Fibroblast of upper back skin (primary cell): ENCODE results near the gene SPRED2.
"Not testable (repeated sequence)": the region's sequence is repeated elsewhere in the genome, so short reads cannot be mapped to it uniquely, and the experiment has no call there.

ENCODE experiments used
- DNase-seq: peaks from one replicate; pipeline ENCODE4 v3.0.0-alpha.2; 2013

Gene SPRED2

DNA sequence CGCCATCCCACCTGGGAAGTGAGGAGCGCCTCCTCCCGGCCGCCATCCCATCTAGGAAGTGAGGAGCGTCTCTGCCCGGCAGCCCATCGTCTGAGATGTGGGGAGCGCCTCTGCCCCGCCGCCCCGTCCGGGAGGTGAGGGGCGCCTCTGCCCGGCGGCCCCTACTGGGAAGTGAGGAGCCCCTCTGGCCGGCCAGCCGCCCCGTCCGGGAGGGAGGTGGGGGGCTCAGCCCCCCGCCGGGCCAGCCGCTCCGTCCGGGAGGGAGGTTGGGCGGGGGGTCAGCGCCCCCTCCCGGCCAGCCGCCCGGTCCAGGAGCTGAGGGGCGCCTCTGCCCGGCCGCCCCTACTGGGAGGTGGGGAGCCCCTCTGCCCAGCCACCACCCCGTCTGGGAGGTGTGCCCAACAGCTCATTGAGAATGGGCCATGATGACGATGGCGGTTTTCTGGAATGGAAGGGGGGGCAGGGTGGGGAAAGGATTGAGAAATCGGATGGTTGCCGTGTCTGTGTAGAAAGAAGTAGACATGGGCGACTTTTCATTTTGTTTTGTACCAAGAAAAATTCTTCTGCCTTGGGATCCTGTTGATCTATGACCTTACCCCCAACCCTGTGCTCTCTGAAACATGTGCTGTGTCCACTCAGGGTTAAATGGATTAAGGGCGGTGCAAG, 93.4 kb downstream of the SPRED2 start:
- DNase-seq: not testable (repeated sequence)

DNA sequence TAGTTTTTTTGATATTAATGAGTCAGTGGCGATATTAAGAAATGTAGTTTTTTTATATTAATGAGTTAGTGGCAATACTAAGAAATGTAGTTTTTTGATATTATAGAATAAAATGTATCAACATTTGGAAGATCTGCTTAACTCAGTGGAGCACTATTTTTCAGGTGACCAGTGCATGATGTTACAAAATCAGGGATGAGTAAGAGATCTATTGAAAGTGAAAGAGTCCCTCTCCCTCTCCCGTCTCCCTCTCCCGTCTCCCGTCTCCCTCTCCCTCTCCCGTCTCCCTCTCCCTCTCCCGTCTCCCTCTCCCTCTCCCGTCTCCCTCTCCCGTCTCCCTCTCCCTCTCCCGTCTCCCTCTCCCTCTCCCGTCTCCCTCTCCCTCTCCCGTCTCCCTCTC, 94.5 kb downstream of the SPRED2 start:
- DNase-seq: not testable (repeated sequence)

DNA sequence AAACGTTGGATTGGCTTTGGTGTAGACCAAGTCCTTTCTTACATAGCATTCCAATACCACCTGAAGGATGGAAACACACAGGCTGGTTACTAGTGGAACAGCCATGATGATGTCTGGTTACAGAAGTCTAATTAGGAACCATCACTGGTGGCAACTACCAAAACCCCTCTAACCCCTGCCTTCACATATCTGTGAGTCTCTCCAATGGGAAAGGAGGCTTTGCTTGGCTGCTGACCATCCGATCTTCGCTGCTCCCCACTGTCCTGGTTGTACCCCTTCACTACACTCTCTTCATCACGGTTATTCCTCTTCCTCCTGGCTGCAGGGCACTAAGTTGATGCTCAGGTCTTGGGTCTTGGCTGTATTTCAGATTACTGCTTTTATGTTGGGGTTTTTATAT, 97.7 kb downstream of the SPRED2 start:
- no peak for DNase-seq

DNA sequence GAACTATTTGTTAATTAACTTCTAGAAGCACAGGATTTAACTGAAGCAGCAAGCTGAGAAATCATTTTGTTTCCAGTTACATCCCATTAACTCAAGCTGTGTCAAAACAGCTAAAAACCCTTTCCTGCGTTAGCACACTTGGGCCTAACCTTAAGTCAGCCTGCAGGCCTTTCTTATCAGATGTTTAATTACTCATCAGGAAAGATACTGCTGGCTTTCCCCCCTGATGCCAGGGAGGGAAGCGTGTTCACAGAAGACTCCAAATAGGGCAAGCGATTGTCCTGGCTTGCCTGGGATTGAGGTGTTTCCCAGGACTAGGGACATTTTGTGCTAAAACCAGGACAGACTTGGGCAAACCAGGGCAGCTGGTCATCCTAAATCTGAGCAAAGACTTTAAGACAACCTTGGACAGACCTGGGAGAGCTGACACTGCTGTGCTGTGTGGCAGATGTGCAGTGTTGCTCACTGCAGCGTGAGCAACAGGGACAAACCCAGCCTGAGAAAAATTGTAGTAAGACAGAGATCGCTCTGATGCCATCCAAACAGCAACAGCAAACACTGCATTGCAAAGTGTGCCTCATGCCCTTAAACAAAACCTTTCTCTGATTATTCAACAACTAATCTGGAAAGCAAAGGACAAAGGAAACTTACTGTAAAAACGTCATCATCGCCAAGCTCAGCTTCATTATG, 100.9 kb downstream of the SPRED2 start:
- DNase-seq: no peak

DNA sequence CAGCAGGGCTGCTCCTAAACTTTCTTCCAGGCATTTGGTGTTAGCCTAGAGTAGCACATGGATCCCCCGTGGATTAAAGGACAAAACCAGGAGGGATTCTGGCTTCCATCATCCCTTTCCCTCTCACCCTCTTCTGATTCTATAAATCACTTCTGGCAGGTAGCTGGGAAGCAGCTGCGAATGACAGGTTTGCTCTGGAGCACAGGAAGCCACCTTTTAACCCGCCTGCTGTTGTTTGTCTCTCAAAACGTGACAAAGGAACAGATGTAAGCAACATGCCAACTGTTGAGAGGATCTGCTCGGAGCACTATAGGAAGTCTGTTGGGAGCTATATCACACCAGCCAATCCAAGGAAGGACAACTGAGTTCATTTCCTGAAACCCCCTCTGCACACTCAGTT, 102.9 kb downstream of the SPRED2 start:
- DNase-seq: no peak

DNA sequence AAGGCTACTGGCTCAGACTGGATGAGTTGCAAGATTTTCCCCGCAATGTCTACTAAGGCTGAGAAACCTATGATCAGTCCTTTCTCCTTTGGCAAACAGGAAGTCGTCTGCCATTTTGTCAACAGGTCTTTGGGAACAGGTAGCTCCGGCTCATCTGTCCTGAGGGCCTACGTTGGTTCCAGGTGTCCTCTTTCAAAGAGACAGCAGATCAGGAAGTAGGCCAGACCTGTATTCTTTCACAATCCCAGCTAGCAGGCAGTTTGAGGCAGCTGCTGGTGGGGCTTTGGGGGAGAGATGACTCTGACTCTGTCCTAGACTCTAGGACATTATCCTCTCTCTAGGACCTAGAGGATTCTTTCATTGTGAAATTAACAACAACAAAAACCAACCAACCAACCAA, 106.1 kb downstream of the SPRED2 start:
- DNase-seq: no peak

DNA sequence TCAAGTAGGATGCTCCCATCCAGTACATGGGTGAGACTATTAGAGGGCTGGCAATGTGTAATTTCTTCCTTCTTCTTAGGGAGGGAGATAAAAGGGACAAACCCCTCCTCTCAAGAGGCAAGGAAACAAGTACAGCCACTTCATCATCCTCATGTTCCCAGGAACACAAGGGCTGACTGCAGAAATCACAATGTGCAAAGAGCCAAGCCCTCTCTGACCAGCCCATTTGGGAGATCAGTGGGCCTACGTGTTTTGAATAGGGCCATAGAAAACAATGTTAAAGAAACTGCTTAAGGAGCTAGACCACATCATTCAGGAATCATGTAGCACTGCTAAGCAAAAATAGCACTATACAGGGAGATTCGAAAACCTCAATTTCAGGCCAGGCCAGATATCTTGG, 107.3 kb downstream of the SPRED2 start:
- DNase-seq: no peak

DNA sequence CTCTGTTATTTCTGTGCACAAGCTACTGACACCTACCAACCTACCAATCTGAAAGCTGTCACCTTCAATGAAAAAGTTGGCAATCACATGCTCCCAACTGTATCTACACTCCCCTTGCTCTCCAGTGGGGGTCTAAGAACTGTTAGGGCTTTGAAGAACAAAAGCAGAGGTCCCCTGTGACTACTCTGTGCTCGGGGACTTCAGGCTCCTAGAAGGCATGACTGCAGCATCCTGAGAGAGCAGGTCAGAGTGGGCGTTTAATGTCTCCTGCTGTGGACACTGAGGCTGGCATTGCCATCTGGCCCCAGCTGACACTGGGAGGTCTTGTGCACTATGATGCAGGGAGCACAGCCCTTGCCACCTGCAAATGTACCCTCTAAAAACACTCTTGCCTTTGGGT, 111.5 kb downstream of the SPRED2 start:
- DNase-seq: no peak

DNA sequence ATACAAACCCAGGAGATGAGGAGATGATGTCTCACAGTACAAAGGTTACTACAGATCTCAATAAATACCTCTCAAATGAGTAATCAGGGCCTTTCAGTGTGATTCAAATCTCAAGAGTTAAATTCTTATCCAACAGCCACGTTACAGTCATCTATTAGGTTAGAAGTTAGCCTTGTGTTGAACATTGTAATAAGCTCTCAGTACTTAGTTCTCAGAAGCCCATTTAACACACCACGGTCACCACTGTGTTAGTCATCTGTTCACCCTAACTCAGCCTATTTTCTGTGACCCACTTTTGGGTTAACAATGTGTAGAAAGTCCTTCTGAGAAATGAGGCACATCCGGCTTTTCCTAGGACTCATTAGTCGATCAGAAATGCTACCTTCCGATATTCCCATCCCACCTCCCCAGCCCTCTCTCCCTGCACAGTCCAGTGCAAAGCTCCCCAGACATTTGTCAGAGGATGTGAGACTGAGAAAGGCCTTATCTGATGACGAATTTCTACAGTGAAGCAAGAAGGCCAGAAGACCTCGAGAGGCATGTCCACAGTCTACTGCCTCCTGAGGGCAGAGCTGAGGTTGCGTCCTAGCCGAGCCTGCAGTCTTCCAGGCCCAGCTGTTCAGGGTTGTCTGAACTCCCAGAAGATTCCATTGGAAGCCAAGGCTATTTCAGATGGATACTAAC, 112.2 kb downstream of the SPRED2 start:
- peak; percentile 93 for DNase-seq

DNA sequence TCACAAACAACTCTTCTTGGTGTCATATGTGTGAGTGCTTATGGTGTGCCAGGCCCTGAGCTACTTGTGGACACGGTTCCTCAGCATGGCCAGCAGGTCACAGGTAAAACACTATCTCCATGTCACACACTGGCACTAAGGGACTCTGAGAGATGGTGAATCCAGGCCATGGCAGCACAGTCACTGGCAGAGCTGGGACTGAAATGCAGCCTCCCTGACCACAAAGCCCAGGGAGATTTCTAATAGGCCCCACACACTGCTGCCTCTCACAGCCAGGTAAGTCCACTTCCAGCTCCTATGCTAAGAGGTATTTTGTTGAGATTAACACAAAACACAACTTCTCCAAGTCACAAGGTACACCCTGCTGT, 112.7 kb downstream of the SPRED2 start:
- no peak for DNase-seq

DNA sequence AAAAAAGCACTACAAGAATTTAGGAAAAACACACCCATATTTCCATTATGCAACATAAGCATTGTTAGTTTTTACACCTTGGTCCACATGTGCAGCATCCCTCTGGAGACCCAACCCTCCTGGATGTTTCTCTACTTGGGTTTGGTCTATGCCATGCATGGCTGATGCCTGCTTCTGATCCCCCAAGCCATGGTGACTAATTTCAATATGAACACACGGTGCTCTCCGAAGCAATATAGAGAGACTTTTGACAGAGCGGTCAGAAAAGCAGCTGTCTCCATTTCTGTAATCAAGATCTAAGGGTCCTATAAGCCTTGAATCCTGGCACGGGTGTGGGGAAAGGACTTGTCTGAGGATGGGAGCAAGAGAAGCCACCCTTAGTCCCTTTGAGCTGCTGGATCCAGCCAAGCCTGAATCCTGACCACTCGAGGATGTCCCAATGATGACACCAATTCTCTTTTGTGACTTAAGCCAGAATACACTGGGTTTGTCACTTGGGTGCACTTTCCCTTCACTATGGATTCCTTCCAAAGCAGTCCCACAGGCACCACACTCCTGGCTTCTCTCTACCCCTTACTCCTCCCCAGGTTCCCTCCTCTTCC, 113.2 kb downstream of the SPRED2 start:
- no peak for DNase-seq

DNA sequence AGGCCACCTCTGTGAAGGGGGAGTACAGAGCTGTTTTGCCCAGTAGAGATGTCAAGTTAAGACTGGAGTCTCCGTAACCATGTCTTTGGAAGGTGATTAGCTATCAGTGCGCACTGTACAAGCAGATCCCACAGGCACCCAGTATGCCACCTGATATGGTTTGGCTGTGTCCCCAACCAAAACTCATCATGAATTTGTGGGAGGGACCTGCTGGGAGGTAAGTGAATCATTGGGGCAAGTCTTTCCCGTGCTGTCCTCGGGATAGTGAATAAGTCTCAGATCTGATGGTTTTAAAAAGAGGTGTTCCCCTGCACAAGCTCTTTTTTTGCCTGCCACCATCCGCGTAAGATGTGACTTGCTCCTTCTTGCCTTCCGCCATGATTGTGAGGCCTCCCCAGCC, 114.6 kb downstream of the SPRED2 start:
- DNase-seq: no peak

DNA sequence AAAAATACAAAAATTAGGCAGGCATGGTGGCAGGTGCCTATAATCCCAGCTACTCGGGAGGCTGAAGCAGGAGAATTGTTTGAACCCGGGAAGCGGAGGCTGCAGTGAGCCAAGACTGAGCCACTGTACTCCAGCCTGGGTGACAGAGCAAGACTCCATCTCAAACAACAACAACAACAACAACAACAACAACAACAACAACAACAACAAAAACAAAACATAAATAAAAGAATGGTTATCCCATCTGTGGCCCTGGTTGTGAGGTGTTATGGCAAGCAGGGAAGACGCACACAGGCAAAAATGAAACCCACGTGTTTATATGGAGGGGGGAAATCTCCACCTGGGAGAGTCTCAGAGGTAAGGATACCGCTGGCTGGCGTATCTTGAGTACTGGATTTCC, 115.0 kb downstream of the SPRED2 start:
- DNase-seq: not testable (repeated sequence)

DNA sequence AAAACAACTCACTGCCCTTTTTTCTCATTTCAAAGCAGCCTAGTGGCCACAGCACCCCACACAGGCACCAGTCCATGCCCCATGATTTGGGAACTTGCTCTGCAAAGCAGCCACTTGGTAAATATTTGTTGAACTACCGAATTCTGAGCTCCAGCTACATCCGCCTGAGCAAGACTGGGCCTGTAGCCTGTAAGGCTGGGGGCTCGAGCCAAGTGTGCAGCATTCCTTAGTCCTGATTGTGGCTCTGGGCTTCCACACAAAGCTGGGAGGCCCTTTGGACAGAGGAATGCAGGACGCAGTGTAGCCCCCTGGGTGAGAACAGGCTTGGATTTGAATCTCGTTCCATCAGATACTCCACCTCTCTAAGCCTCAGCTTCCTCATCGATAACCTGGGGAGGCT, 116.3 kb downstream of the SPRED2 start:
- DNase-seq: peak; percentile 87

DNA sequence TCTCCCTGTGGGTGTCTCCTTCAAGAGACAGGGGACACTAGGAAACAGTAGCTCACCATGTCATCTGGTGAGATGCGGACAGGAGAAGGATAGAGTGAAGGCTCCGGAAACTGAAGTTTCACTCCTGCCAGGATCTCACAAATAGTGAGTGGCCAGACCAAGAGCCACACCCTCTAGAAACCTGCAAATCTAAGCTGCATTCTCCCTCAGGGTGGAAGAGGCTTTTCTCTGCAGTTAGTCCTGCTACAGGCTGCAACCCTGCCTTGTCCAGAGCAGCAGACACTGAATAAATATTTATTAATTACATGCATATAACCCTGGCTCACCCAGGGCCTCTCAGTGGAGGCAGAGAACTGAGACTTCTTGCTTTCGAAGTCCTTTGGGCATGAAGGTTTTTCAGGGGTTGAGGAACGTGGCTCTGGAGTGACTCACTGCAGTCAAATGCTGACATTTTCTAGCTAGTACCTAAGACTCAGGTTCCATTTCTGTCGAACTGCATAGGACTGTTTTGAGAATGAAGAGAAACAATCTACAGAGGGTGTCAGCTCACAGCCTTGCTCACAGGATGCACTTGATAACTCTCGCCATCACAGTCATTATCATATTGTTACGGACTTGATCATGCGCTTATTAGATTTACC, 117.5 kb downstream of the SPRED2 start:
- DNase-seq: peak; percentile 21

DNA sequence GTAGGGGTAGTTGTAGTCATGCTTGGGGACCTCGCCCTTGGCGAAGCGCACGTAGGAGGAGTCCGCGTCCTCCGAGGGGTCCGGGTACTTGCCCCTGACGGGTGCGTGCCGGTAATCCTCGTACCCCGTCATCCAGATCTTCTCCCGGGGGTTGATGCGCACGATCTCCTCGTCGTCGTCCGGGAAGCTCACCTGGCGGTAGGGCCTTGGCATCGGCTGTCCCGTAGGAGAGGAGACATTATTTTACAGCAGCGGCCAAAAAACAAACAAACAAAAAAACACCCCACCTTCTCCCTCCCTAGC, 118.5 kb downstream of the SPRED2 start:
- no peak for DNase-seq

DNA sequence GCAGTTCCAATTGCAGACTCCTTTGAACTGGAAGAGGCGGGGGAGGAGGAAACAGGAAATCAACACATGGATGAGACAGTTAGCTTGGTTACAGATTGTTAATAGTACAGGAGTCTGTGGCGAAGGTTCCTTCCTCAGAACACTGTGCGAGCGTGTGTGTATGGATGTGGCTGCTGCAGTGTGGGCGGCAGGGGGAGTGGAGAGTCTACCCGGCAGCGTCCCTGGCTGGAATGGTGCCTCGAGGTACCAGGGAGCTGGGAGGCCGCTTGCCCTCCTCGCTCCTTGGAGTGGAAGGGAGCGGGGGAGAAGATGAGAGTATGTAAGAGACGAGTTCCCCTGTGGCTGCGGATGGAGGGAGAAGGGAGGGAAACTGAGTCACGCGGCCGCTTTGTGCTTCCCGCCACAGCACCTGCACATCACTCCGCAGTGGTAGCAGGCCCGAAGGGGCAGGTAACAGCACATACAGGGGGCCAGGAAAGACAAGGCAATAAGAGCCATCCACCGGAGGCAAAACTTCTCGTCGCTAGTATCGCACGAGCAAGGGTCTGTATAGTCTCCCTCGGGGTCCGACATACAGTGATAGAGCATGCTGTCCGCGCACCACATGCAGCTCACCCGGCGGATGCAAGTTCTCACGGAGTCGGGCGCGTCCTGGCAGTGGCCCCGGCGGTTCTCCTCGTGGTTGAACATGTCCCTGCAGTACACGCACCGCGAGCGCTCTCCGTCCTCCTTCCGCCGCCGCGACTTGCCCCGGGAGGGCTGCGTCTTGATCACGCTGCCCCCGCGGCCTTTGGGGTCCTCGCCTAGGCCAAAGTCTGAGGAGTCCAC, 119.1 kb downstream of the SPRED2 start:
- peak; percentile 36 for DNase-seq

DNA sequence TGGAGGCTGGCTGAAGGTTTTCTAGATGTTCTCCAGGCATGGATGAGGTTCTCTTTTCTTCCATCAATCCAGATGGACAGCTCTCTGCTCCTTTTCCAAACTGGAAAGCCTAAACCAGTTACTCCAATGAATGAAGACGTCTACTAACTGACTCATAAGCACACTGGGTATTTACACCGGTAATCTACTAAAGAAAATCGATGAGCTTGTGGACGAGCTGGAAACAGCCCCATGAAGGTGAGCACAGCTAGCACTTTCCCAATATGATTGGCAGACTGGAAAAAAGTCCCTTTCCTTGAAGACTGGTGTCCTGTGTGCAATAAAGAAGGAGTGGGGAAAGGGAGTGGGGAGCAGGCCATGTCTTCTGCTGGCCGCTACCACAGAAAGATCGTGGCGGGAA, 120.8 kb downstream of the SPRED2 start:
- no peak for DNase-seq

DNA sequence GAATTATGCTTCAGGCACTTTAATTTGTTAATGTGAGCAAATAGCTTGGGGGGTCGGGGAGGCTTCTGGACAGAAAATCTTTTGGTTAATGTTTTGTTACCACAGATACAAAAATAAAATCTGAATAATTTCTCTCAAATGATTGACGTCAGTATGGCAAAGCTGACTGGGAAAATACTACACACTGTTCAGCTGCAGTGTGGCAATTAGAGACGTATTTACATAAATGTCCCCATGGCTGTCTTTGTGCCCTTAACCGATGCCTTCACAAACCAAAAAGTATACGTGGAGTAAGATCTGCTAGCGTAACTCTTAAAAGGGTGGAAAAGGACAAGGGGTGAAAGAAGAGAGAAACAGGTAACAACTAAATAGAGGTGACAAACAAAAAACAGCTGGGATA, 121.3 kb downstream of the SPRED2 start:
- no peak for DNase-seq

DNA sequence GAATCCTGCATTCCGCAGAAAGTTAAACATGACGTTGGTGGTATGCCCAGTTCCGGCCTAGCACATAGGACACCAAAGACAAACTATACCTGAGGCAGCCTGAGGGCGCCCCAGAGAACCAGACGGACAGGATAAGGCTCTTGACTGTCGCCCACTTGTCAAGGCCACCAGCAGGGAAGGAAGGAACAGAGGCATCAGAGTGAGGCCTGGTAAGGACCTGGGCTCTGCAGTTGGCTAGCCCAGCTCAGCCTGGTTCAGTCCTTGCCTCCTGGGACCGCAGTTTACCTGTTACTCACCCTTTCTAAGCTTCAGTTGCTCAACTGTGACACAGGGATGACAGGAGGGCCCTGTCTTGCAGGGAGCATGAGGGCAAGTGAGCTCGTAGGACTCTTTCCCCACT, 122.7 kb downstream of the SPRED2 start:
- no peak for DNase-seq

DNA sequence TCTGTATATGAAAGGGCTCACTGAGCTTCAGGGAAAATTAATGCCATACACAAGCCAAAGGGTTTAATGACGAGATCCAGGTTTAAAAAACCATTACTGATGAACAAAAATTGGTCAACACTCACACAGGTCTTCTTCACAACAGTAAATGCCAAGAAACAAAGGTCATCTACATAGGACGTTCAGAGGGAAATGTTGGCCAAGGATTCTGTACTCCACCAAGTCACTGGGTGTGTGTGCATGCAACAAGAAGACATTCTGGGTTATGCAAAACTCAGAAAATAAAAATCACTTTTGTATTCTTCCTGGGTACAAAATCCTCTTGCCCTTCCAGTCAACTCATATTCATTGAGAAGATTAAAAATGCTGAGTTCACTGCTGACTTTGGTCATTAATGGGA, 126.5 kb downstream of the SPRED2 start:
- DNase-seq: no peak
